PC-3 (cell line): ENCODE results near the gene SAMD4A. TPM values are rescaled to one million over a fixed set of nuclear protein-coding genes. Genes with fewer than 3 reads are reported as not detected.

Experiments
- ATAC-seq: fragments of 200-7000 bp; cut with Tn5 transposase; 2 replicates; pipeline ENCODE4 v1.9.1; 2020; ENCODE audit warnings: mild to moderate bottlenecking, moderate library complexity
- BruUV-seq: library from RNA; stranded (reverse); fragments of 400-500 nt; replicated peaks from 2 replicates; lab custom pipeline; 2021; lab: Mats Ljungman, UMichigan
- CTCF ChIA-PET: fragments of 300-600 bp; sonication (Branson Sonifier 250); formaldehyde crosslinking; loops from one replicate; lab custom pipeline; 2022; ENCODE audit warnings: antibody characterized with exemption; lab: Charles Lee
- POLR2A ChIA-PET: fragments of 300-600 bp; sonication (Branson Sonifier 250); formaldehyde crosslinking; loops from one replicate; lab custom pipeline; 2022; ENCODE audit warnings: antibody characterized with exemption; ENCODE audit not compliant: unreplicated experiment; lab: Charles Lee
- DNase-seq: peaks from one replicate; pipeline ENCODE4 v3.0.0-alpha.2; 2015
- H2AFZ ChIP-seq: fragments of 300-600 bp; sonication (generic); 2 replicates; pipeline ENCODE4 v1.6.0; 2016; ENCODE audit warnings: antibody characterized with exemption, low read length
- H3F3A ChIP-seq: fragments of 300-600 bp; sonication (generic); one replicate; pipeline ENCODE4 v1.6.0; 2017; ENCODE audit warnings: antibody characterized with exemption, low read length, control low read depth, mild to moderate bottlenecking; ENCODE audit not compliant: unreplicated experiment
- H3K27ac ChIP-seq: fragments of 300-600 bp; sonication (generic); 2 replicates; pipeline ENCODE4 v1.5.1; 2016; ENCODE audit warnings: mild to moderate bottlenecking, low read length
- H3K27me3 ChIP-seq: fragments of 300-600 bp; sonication (generic); 2 replicates; pipeline ENCODE4 v1.6.1; 2016; ENCODE audit warnings: low read length, mixed read lengths
- H3K36me3 ChIP-seq: fragments of 300-600 bp; sonication (generic); 2 replicates; pipeline ENCODE4 v1.6.1; 2016; ENCODE audit warnings: low read depth, mixed run types, low read length, mixed read lengths
- H3K4me1 ChIP-seq: fragments of 300-600 bp; sonication (generic); 2 replicates; pipeline ENCODE4 v1.5.1; 2016; ENCODE audit warnings: low read length; ENCODE audit not compliant: insufficient read depth
- H3K4me2 ChIP-seq: fragments of 300-600 bp; sonication (generic); 2 replicates; pipeline ENCODE4 v1.6.0; 2016; ENCODE audit warnings: low read length
- H3K4me3 ChIP-seq: fragments of 300-600 bp; sonication (generic); 2 replicates; pipeline ENCODE4 v1.5.1; 2016; ENCODE audit warnings: mild to moderate bottlenecking, low read length, mixed read lengths
- H3K79me2 ChIP-seq: fragments of 300-600 bp; sonication (generic); 2 replicates; pipeline ENCODE4 v1.6.1; 2017; ENCODE audit warnings: low read length, mixed read lengths
- H3K9ac ChIP-seq: fragments of 300-600 bp; sonication (generic); 2 replicates; pipeline ENCODE4 v1.6.0; 2016; ENCODE audit warnings: mild to moderate bottlenecking, low read length
- H3K9me2 ChIP-seq: fragments of 300-600 bp; sonication (generic); replicated peaks from 2 replicates; pipeline ENCODE4 v1.6.1; 2016; ENCODE audit warnings: mixed run types, low read length, mixed read lengths
- H3K9me3 ChIP-seq: fragments of 300-600 bp; sonication (generic); 2 replicates; pipeline ENCODE4 v1.6.1; 2016; ENCODE audit warnings: low read length, mixed read lengths
- H4K20me1 ChIP-seq: fragments of 300-600 bp; sonication (generic); 2 replicates; pipeline ENCODE4 v1.6.1; 2016; ENCODE audit warnings: low read length, mixed read lengths
- EZH2 ChIP-seq: fragments of 300-600 bp; sonication (generic); IDR thresholded peaks from one replicate; pipeline ENCODE4 v1.6.1; 2017; ENCODE audit warnings: antibody characterized with exemption, mild to moderate bottlenecking, low read length; ENCODE audit not compliant: unreplicated experiment
- EZH2phosphoT487 ChIP-seq: fragments of 300-600 bp; sonication (generic); IDR thresholded peaks from 2 replicates; pipeline ENCODE4 v1.6.1; 2018; ENCODE audit warnings: mild to moderate bottlenecking, antibody characterized with exemption, low read length, borderline replicate concordance
- intact Hi-C: fragments of 100-400 bp; cut with micrococcal nuclease; formaldehyde crosslinking; loops from 2 replicates; pipeline ENCODE4 v1.9.0; 2023
- total RNA-seq: library from RNA; depleted of rRNA; stranded (reverse); fragments of >200 nt; gene quantifications from 2 replicates; pipeline ENCODE4 v1.2.3, GENCODE V29; 2014
- TF ChIP-seq, protein P1 (sequence below): fragments of 300-600 bp; sonication (generic); conservative IDR thresholded peaks from 2 replicates; pipeline ENCODE4 v1.5.1; 2017; ENCODE audit warnings: antibody characterized with exemption, low read depth, mild to moderate bottlenecking, low read length

The SAMD4A gene
- total RNA-seq, 1 experiment from 2014 or later: 42.9 TPM

GRCh38 chr14:54738009-54738408 is 171.1 kb downstream of the SAMD4A start:
- no peaks in the 10 kb centered on the region for H3K36me3 ChIP-seq
- no peaks in the 10 kb centered on the region for H4K20me1 ChIP-seq
- H3K4me1 ChIP-seq: peaks cover 37% of the 10 kb centered on the region
- peak overlapping the region; percentile 83 for H3K4me2 ChIP-seq
- peaks cover 10% of the 10 kb centered on the region for H3F3A ChIP-seq
- H3K9me3 ChIP-seq: no peaks in the 10 kb centered on the region
- no TSS peak for BruUV-seq
- TF ChIP-seq, protein P1, sequence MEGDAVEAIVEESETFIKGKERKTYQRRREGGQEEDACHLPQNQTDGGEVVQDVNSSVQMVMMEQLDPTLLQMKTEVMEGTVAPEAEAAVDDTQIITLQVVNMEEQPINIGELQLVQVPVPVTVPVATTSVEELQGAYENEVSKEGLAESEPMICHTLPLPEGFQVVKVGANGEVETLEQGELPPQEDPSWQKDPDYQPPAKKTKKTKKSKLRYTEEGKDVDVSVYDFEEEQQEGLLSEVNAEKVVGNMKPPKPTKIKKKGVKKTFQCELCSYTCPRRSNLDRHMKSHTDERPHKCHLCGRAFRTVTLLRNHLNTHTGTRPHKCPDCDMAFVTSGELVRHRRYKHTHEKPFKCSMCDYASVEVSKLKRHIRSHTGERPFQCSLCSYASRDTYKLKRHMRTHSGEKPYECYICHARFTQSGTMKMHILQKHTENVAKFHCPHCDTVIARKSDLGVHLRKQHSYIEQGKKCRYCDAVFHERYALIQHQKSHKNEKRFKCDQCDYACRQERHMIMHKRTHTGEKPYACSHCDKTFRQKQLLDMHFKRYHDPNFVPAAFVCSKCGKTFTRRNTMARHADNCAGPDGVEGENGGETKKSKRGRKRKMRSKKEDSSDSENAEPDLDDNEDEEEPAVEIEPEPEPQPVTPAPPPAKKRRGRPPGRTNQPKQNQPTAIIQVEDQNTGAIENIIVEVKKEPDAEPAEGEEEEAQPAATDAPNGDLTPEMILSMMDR: no peak
- TF ChIP-seq EZH2phosphoT487 (no peak), EZH2 (no peak)
- ChIA-PET POLR2A (interaction anchor here (0.5 to 1.4 kb wide), 10 partner anchors 17 to 374 kb away, joined by 3 to 16 read pairs (median 5); partner anchors contain the start of genes CDKN3 and MAPK1IP1L), CTCF (interaction anchor here (0.6 to 0.8 kb wide), 7 partner anchors 15 to 317 kb away, joined by 3 to 12 read pairs (median 4); no protein-coding TSS in a partner anchor)
- intact Hi-C loops: loop anchor here (1.0 to 5.0 kb wide), 4 partner anchors 35 to 173 kb away; no protein-coding TSS in a partner anchor
- peak; percentile 91 for ATAC-seq
- H3K27ac ChIP-seq: peak overlapping the region; percentile 91
- DNase-seq: peak; percentile 98
- peak overlapping the region; percentile 50 for H3K4me3 ChIP-seq
- no peaks in the 10 kb centered on the region for H3K27me3 ChIP-seq
- peak overlapping the region; percentile 73 for H3K9ac ChIP-seq
- peaks cover 6% of the 10 kb centered on the region; the same call in 1 of the 2 replicates for H3K79me2 ChIP-seq
- peak overlapping the region; percentile 34 for H2AFZ ChIP-seq
- no peaks in the 10 kb centered on the region for H3K9me2 ChIP-seq

DNA sequence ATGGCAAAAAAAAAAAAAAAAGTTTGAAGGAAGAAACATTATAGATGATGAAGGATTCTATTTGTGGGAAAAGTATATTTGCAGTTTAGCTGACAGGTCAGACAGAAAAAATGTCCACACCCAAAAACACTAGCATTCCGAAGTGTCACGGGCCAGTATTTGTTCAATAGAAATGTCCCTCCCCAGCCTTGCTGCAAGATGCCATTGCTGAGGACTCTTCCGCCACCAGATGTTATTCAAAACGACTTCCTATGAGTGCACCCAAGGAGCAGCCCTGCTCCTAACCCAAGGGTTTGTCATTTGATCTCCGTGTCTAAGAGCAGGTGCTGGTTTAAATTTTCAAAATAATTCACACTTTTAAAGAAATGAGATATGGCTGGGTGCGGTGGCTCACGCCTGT is 172.6 kb downstream of the SAMD4A start:
- peak; percentile 9 for ATAC-seq
- Histone ChIP-seq H3F3A (peaks cover 10% of the 10 kb centered on the region), H3K4me3 (no peak overlapping the region), H3K9ac (no peak overlapping the region), H4K20me1 (no peaks in the 10 kb centered on the region), H3K9me2 (no peaks in the 10 kb centered on the region), H2AFZ (no peak overlapping the region), H3K4me2 (peak overlapping the region; percentile 83), H3K36me3 (no peaks in the 10 kb centered on the region), H3K27ac (peak overlapping the region; percentile 91), H3K27me3 (no peaks in the 10 kb centered on the region), H3K79me2 (peaks cover 6% of the 10 kb centered on the region; the same call in 1 of the 2 replicates), H3K4me1 (peaks cover 37% of the 10 kb centered on the region), H3K9me3 (no peaks in the 10 kb centered on the region)
- POLR2A ChIA-PET: no interaction called here
- DNase-seq: peak; percentile 88
- no TSS peak for BruUV-seq
- intact Hi-C loops: loop anchor here (5.0 kb wide), 2 partner anchors 47 to 87 kb away; no protein-coding TSS in a partner anchor
- TF ChIP-seq EZH2phosphoT487 (no peak), EZH2 (no peak)
- TF ChIP-seq, protein P1: no peak
- CTCF ChIA-PET: interaction anchor here (0.6 to 0.7 kb wide), 2 partner anchors 17 to 53 kb away, joined by 4 to 23 read pairs; no protein-coding TSS in a partner anchor
